Fibroblast of pulmonary artery (primary cell): ENCODE results near the gene MAST3.

Source experiments
- DNase-seq: peaks from one replicate; pipeline ENCODE4 v3.0.0-alpha.2; 2010; ENCODE audit warnings: low read depth
- H3K4me3 ChIP-seq: replicated peaks from 2 replicates; pipeline ENCODE4 v1.5.1; 2011; ENCODE audit warnings: low read depth, mild to moderate bottlenecking, control low read depth, low read length, moderate library complexity
- CTCF ChIP-seq: IDR thresholded peaks from 2 replicates; pipeline ENCODE4 v1.5.1; 2011; ENCODE audit warnings: mild to moderate bottlenecking, control low read depth, low read length, inconsistent platforms; ENCODE audit errors: missing control alignments

MAST3 gene

GRCh38 chr19:18118420-18119012, 20.9 kb downstream of the MAST3 start:
- no peak for TF ChIP-seq CTCF
- peak overlapping the region; percentile 59 for H3K4me3 ChIP-seq
- no peak for DNase-seq

GRCh38 chr19:18119013-18119716, 21.6 kb downstream of the MAST3 start:
- H3K4me3 ChIP-seq, result no peak overlapping the region
- no peak for TF ChIP-seq CTCF
- DNase-seq, result peak; percentile 25

DNA sequence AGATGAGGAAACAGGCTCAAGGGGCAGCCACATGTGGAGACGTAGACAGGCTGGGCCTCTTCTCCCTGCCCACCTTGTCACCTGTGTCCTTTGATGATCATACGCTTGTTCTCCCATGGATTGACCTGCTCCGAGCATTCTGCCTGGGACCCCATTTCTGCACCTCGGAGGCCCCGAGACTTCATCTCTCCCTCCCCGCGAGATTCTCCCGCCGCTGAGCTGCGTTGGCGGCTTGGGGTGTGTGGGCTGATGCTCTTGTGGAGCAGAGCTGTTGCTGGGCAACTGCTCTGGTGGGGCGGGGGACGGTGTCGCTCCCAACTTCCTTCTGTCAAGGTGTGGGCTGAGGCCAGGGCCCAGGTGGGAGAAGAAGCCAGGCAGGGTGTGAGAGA, 22.1 kb downstream of the MAST3 start:
- TF ChIP-seq CTCF, result no peak
- DNase-seq, result no peak
- H3K4me3 ChIP-seq, result no peak overlapping the region

GRCh38 chr19:18120127-18120526, 22.5 kb downstream of the MAST3 start:
- TF ChIP-seq CTCF, result no peak
- no peak for DNase-seq
- H3K4me3 ChIP-seq, result no peak overlapping the region

GRCh38 chr19:18121166-18121565, 23.6 kb downstream of the MAST3 start:
- no peak overlapping the region for H3K4me3 ChIP-seq
- TF ChIP-seq CTCF, result no peak
- no peak for DNase-seq

DNA sequence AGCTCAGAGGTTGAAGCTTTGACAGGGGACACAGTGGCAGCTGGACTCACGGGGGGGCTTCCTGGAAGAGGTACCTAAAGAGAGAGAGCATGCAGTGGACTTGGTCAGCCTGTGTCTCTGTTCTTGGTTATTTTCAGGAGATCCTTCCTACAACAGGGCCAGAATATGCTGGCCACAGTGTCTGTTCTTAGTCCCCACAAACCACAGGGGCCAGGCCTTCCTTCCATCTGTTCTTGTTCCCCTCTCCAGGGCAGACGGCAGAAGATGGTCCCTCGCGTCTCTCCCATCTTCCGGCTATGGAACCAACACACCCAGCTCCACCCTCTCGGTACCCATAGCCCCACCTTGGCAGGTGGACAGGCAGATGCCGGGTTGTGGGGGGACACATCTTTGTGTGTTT, 24.8 kb downstream of the MAST3 start:
- no peak for DNase-seq
- H3K4me3 ChIP-seq, result no peak overlapping the region
- TF ChIP-seq CTCF, result no peak
